GM12878 (cell line): Measurements from ENCODE around the gene ZNF367. TPM values are rescaled to one million over a fixed set of nuclear protein-coding genes. Genes with fewer than 3 reads are reported as not detected.

ENCODE experiments used
- ATAC-seq: fragments of 200-7000 bp; cut with Tn5 transposase; 3 replicates; pipeline ENCODE4 v1.9.1; 2020; ENCODE audit warnings: mild to moderate bottlenecking, moderate library complexity
- BruUV-seq: library from RNA; stranded (reverse); fragments of 400-500 nt; replicated peaks from 2 replicates; lab custom pipeline; 2021; lab: Mats Ljungman, UMichigan
- CTCF ChIA-PET: fragments of 300-600 bp; sonication (Branson Sonifier 250); formaldehyde crosslinking; extraction: SDS; loops from one replicate; lab custom pipeline; 2021; ENCODE audit warnings: inconsistent platforms; lab: Yijun Ruan, JAX
- POLR2A ChIA-PET: fragments of 350-600 bp; formaldehyde crosslinking; extraction: SDS; loops from one replicate; lab custom pipeline; 2021; ENCODE audit warnings: inconsistent platforms; lab: Charles Lee
- RAD21 ChIA-PET: fragments of 300-600 bp; sonication (Branson Sonifier 250); formaldehyde crosslinking; loops from one replicate; lab custom pipeline; 2023; ENCODE audit warnings: antibody characterized with exemption; ENCODE audit not compliant: unreplicated experiment; lab: Charles Lee
- SMC1A ChIA-PET: fragments of 300-600 bp; sonication (Branson Sonifier 250); formaldehyde crosslinking; loops from one replicate; lab custom pipeline; 2023; ENCODE audit not compliant: unreplicated experiment, uncharacterized antibody; lab: Charles Lee
- DNase-seq: peaks from one replicate; pipeline ENCODE4 v3.0.0-alpha.2; 2011; ENCODE audit warnings: low read depth, low spot score
- FAIRE-seq: peaks from 3 replicates; lab custom pipeline; 2011; peaks lifted over from hg19 to GRCh38; lab: Jason Lieb, UNC
- H2AFZ ChIP-seq: 2 replicates; pipeline ENCODE4 v1.6.0; 2011; ENCODE audit warnings: low read depth, low read length, control low read depth; ENCODE audit not compliant: control insufficient read depth
- H3K27ac ChIP-seq: 2 replicates; pipeline ENCODE4 v1.5.1; 2011; ENCODE audit warnings: control low read depth; ENCODE audit not compliant: control insufficient read depth, insufficient read depth
- H3K27me3 ChIP-seq, 2 experiments: replicated peaks in 1 of 2; 2 replicates each; pipeline versions ENCODE4 v1.6.0 to v1.6.1; 2011; ENCODE audit warnings: low read length in 1 of 2; ENCODE audit not compliant: control insufficient read depth in 2 of 2, insufficient read depth in 2 of 2
- H3K36me3 ChIP-seq, 2 experiments: 2 replicates each; pipeline ENCODE4 v1.5.1; 2011; ENCODE audit warnings: low read length in 1 of 2; ENCODE audit not compliant: control insufficient read depth in 2 of 2, insufficient read depth in 2 of 2
- H3K4me1 ChIP-seq: 2 replicates; pipeline ENCODE4 v1.6.1; 2011; ENCODE audit warnings: mild to moderate bottlenecking, low read length, moderate library complexity, mixed read lengths; ENCODE audit not compliant: control insufficient read depth, insufficient read depth
- H3K4me2 ChIP-seq: 2 replicates; pipeline ENCODE4 v1.6.0; 2011; ENCODE audit warnings: control low read depth; ENCODE audit not compliant: control insufficient read depth, insufficient read depth
- H3K4me3 ChIP-seq: fragments of 200-600 bp; sonication (generic); 2 replicates; pipeline ENCODE4 v1.5.1; 2016
- H3K79me2 ChIP-seq: 2 replicates; pipeline ENCODE4 v1.6.0; 2011; ENCODE audit warnings: low read length; ENCODE audit not compliant: control insufficient read depth, insufficient read depth
- H3K9ac ChIP-seq: 2 replicates; pipeline ENCODE4 v1.8.0; 2011; ENCODE audit warnings: low read length, control low read depth, mixed read lengths; ENCODE audit not compliant: control insufficient read depth, insufficient read depth
- H3K9me3 ChIP-seq: replicated peaks from 3 replicates; pipeline ENCODE4 v1.5.1; 2011; ENCODE audit warnings: mild to moderate bottlenecking, low read length; ENCODE audit not compliant: control insufficient read depth, insufficient read depth
- H4K20me1 ChIP-seq: 2 replicates; pipeline ENCODE4 v1.6.0; 2011; ENCODE audit not compliant: control insufficient read depth, insufficient read depth
- BACH1 ChIP-seq: fragments of 450-650 bp; IDR thresholded peaks from 2 replicates; pipeline ENCODE4 v1.6.1; 2017; ENCODE audit warnings: mild to moderate bottlenecking, borderline replicate concordance
- BCLAF1 ChIP-seq: fragments of 450-650 bp; IDR thresholded peaks from 2 replicates; pipeline ENCODE4 v1.6.1; 2017; ENCODE audit warnings: antibody characterized with exemption, mild to moderate bottlenecking, moderate library complexity
- HCFC1 ChIP-seq: fragments of 150-350 bp; IDR thresholded peaks from 2 replicates; pipeline ENCODE4 v1.6.1; 2014; ENCODE audit warnings: low read length
- HDAC2 ChIP-seq: fragments of 200-600 bp; sonication (generic); IDR thresholded peaks from 2 replicates; pipeline ENCODE4 v1.6.1; 2017
- IRF3 ChIP-seq: fragments of 450-650 bp; IDR thresholded peaks from 2 replicates; pipeline ENCODE4 v1.6.1; 2014; ENCODE audit warnings: mild to moderate bottlenecking
- KLF5 ChIP-seq: fragments of 450-650 bp; IDR thresholded peaks from 2 replicates; pipeline ENCODE4 v1.6.1; 2014; ENCODE audit warnings: mild to moderate bottlenecking; ENCODE audit not compliant: partially characterized antibody
- MAX ChIP-seq: IDR thresholded peaks from 2 replicates; pipeline ENCODE4 v1.6.1; 2012; ENCODE audit warnings: low read depth, low read length, improper control_type of control experiment
- NR2F1 ChIP-seq: fragments of 450-650 bp; conservative IDR thresholded peaks from 2 replicates; pipeline ENCODE4 v1.6.1; 2017; ENCODE audit warnings: mild to moderate bottlenecking
- USF1 ChIP-seq: IDR thresholded peaks from 2 replicates; pipeline ENCODE4 v1.6.1; 2011; ENCODE audit warnings: borderline replicate concordance, low read depth, mild to moderate bottlenecking, moderate library complexity, mixed read lengths, low read length; ENCODE audit not compliant: insufficient read depth; ENCODE audit errors: extremely low read length
- WGBS: methylation state at CpG from one replicate; pipeline ENCODE4 v1.1.6; 2016; ENCODE audit warnings: low lambda C conversion rate; ENCODE audit not compliant: insufficient replicate concordance, insufficient coverage; ENCODE audit errors: missing lambda C conversion rate; 5-methylcytosine and 5-hydroxymethylcytosine counted together
- in situ Hi-C: fragments of 300-500 bp; cut with MboI; formaldehyde crosslinking; loops from 9 replicates; pipeline ENCODE4 v1.14.3; 2018; ENCODE audit warnings: mixed read lengths
- intact Hi-C: fragments of 100-400 bp; cut with micrococcal nuclease; formaldehyde crosslinking; loops from one replicate; pipeline ENCODE4 v1.14.2; 2022; ENCODE audit not compliant: unreplicated experiment
- polyA plus RNA-seq, 11 experiments: library from polyadenylated mRNA; depleted of rRNA in 4 of 11; unstranded in 6 of 11; stranded (reverse) in 5 of 11; fragments of >200 nt; fragmentation: Nextera tagmentation in 4 of 11; fragmentation: Illumina TruSeq in 1 of 11; extraction: Ambion mirVana in 4 of 11; extraction: Trizol in 1 of 11; gene quantifications; 1 replicate in 1 of 11; 2 replicates in 10 of 11; pipeline versions ENCODE4 v1.2.1 to v1.2.3, GENCODE V29; 2011 to 2016; ENCODE audit warnings: inconsistent platforms in 2 of 11, missing spikeins in 2 of 11, low read depth in 1 of 11
- total RNA-seq, 4 experiments: library from RNA; depleted of rRNA in 3 of 4; stranded (reverse); fragments of >200 nt in 3 of 4; fragmentation: Illumina TruSeq in 1 of 4; extraction: Trizol in 1 of 4; gene quantifications; 2 replicates each; pipeline versions ENCODE4 v1.2.1 to v1.2.3, GENCODE V29; 2013 to 2021

Gene ZNF367
- total and polyA plus RNA-seq, 10 of the 15 experiments (the other 5 are each of a cell fraction or from before 2014, with no cell fraction given), result 2.9 to 16.3 (median 11.1) TPM

- Histone ChIP-seq H3K4me1 (peaks cover 4% of the 10 kb centered on the region; the same call in 1 of the 2 replicates), H3K27me3 (no peaks in the 10 kb centered on the region), H3K4me3 (peak overlapping the region; percentile 65), H4K20me1 (no peaks in the 10 kb centered on the region), H2AFZ (peak overlapping the region; percentile 87), H3K79me2 (no peaks in the 10 kb centered on the region; the same call in 1 of the 2 replicates), H3K9me3 (no peaks in the 10 kb centered on the region), H3K4me2 (peak overlapping the region; percentile 94), H3K36me3 (no peaks in the 10 kb centered on the region), H3K27ac (no peak overlapping the region), H3K9ac (peak overlapping the region; percentile 58; the same call in 1 of the 2 replicates)
- SMC1A ChIA-PET, result interaction anchor here (0.6 to 1.5 kb wide), 5 partner anchors 12 to 181 kb away, joined by 3 to 4 read pairs (median 3); no protein-coding TSS in a partner anchor
- WGBS, result 79% methylated on average over 7 of the region's 7 CpGs
- DNase-seq (no peak), ATAC-seq (no peak), FAIRE-seq (no peak)
- RAD21 ChIA-PET, result interaction anchor here (0.6 to 1.3 kb wide), 2 partner anchors 9 to 38 kb away, joined by 3 read pairs; no protein-coding TSS in a partner anchor
- intact Hi-C loops (no loop called here), in situ Hi-C loops (no loop called here)
- POLR2A ChIA-PET, result interaction anchor here (1.0 to 1.4 kb wide), 2 partner anchors 12 to 16 kb away, joined by 3 to 4 read pairs; no protein-coding TSS in a partner anchor
- TF ChIP-seq HDAC2, result no peak
- no peak for TF ChIP-seq USF1
- TF ChIP-seq BACH1, result no peak
- no peak for TF ChIP-seq KLF5
- no peak for TF ChIP-seq NR2F1
- TF ChIP-seq IRF3, result no peak
- TF ChIP-seq MAX, result no peak
- TF ChIP-seq HCFC1, result no peak
- no peak for TF ChIP-seq BCLAF1
- CTCF ChIA-PET, result no interaction called here
- BruUV-seq, result TSS peak; percentile 66
These were observed 35.4 kb downstream of the ZNF367 start for GRCh38 chr9:96382839-96383164.
